GM06990 (cell line): ENCODE data around the gene SLC35F1.

Experiments
- DNase-seq: peaks from one replicate; pipeline ENCODE4 v3.0.0-alpha.2; 2011; ENCODE audit not compliant: insufficient read length; ENCODE audit errors: extremely low read depth
- H3K27me3 ChIP-seq: replicated peaks from 2 replicates; pipeline ENCODE4 v1.6.0; 2011; ENCODE audit warnings: low read length; ENCODE audit not compliant: control insufficient read depth, insufficient read depth
- H3K36me3 ChIP-seq: 2 replicates; pipeline ENCODE4 v1.5.1; 2011; ENCODE audit warnings: low read length; ENCODE audit not compliant: control insufficient read depth, insufficient read depth
- H3K4me3 ChIP-seq: replicated peaks from 2 replicates; pipeline ENCODE4 v1.5.1; 2011; ENCODE audit warnings: low read depth, mild to moderate bottlenecking, control low read depth, low read length
- CTCF ChIP-seq: IDR thresholded peaks from 2 replicates; pipeline ENCODE4 v1.5.1; 2011; ENCODE audit warnings: low read length, control low read depth, mild to moderate bottlenecking, inconsistent platforms; ENCODE audit not compliant: insufficient read depth, poor library complexity, severe bottlenecking

The SLC35F1 gene

GRCh38 chr6:118054082-118054481 is 147.0 kb downstream of the SLC35F1 start:
- TF ChIP-seq CTCF = no peak
- no peak for DNase-seq
- Histone ChIP-seq H3K36me3 (no peaks in the 10 kb centered on the region), H3K27me3 (no peaks in the 10 kb centered on the region), H3K4me3 (no peak overlapping the region)

GRCh38 chr6:118061666-118062065 is 154.6 kb downstream of the SLC35F1 start:
- Histone ChIP-seq H3K36me3 (no peaks in the 10 kb centered on the region), H3K4me3 (no peak overlapping the region), H3K27me3 (no peaks in the 10 kb centered on the region; the same call in 1 of the 2 replicates)
- no peak for TF ChIP-seq CTCF
- no peak for DNase-seq

DNA sequence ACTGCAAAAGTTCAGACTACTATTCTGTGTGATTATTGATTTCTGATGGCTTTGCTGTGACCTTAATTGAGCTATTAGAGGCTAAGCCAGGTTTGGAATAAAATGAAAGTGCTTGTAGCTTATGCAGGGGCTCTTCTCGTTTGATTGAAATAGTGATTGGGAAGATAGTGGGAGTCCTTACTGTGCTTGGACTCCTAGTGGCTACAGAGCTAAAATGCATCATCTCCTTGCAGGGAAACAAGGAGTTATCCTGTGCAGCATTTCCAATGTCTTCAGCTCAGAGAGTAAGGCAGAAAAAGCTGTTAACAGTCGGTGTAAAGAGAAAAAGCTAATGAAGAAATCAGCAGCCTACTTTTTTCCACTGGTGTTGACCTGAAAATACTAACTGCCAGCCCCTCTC is 173.5 kb downstream of the SLC35F1 start:
- DNase-seq = no peak
- peak; percentile 5 for TF ChIP-seq CTCF
- H3K36me3 ChIP-seq = no peaks in the 10 kb centered on the region
- no peaks in the 10 kb centered on the region for H3K27me3 ChIP-seq
- H3K4me3 ChIP-seq = no peak overlapping the region

DNA sequence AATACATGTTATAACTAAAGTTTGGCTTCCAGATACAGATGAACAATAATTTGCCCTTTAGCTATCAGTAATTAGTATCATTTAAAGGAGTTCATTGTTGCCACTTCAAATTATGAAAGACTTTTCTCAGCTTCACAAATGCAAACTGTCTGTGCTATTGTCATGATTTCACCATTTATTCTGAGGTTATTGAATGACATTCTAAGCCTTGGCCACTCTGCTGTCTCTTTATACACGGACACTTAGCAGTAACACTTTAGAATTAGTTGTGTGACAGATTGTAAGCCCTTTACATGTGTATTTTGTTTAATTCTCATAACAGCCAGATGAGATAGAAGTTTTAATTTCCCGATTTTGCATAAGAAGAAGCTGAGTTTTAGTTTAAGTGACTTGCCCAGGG is 176.6 kb downstream of the SLC35F1 start:
- DNase-seq = no peak
- no peaks in the 10 kb centered on the region for H3K36me3 ChIP-seq
- no peak for TF ChIP-seq CTCF
- H3K4me3 ChIP-seq = no peak overlapping the region
- no peaks in the 10 kb centered on the region for H3K27me3 ChIP-seq

DNA sequence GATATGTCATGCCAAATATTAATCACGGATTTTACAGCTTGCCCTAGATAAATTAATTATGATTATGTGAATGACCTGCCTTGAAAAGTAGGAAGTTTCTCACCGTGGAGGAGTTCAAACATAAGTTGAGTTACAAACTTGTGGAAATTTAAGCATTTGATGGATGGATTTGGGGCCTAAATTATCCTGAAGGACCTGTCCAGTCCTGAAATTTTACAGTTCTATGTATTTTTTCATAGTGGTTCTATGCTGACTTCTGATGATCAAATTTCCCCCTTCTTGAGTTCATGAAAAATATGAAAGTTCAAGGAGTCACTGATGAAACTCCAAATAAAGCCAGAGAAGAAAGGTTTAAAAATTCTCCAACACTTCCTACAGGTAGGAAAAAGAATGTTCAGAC is 178.6 kb downstream of the SLC35F1 start:
- TF ChIP-seq CTCF = no peak
- Histone ChIP-seq H3K4me3 (no peak overlapping the region), H3K27me3 (no peaks in the 10 kb centered on the region), H3K36me3 (no peaks in the 10 kb centered on the region)
- DNase-seq = no peak

- H3K4me3 ChIP-seq = no peak overlapping the region
- no peak for TF ChIP-seq CTCF
- no peaks in the 10 kb centered on the region for H3K27me3 ChIP-seq
- no peak for DNase-seq
- H3K36me3 ChIP-seq = no peaks in the 10 kb centered on the region
Measured at GRCh38 chr6:118086159-118086558, 179.1 kb downstream of the SLC35F1 start.
